Right lobe of liver (tissue), 6 donors: Measurements from ENCODE around the gene MAGEF1. TPM values are rescaled to one million over a fixed set of nuclear protein-coding genes. Genes with fewer than 3 reads are reported as not detected.

ENCODE experiments used
- ATAC-seq, 4 donors: fragments of 200-7000 bp; cut with Tn5 transposase; one replicate each; pipeline ENCODE4 v1.9.1; 2020; ENCODE audit warnings: mild to moderate bottlenecking in 4 of 4, moderate library complexity in 4 of 4
- DNase-seq, 3 donors: peaks; one replicate each; pipeline ENCODE4 v3.0.0-alpha.2; 2020
- H3K27ac ChIP-seq, 3 donors: fragments of 200-600 bp; one replicate each; pipeline ENCODE4 v1.8.0; 2022
- H3K27me3 ChIP-seq, 2 donors: fragments of 200-600 bp; one replicate each; pipeline ENCODE4 v1.8.0; 2022
- H3K36me3 ChIP-seq, 4 donors: fragments of 200-600 bp; sonication (generic) in 1 of 4; one replicate each; pipeline versions ENCODE4 v1.5.1 to v1.8.0; 2017 to 2022; ENCODE audit warnings: control low read depth in 1 of 4
- H3K4me1 ChIP-seq, 4 donors: fragments of 200-600 bp; sonication (generic) in 1 of 4; one replicate each; pipeline versions ENCODE4 v1.5.1 to v1.8.0; 2017 to 2022; ENCODE audit warnings: control low read depth in 1 of 4
- H3K4me3 ChIP-seq, 3 donors: fragments of 200-600 bp; one replicate each; pipeline ENCODE4 v1.8.0; 2022
- H3K9me3 ChIP-seq, 4 donors: fragments of 200-600 bp; sonication (generic) in 1 of 4; one replicate each; pipeline versions ENCODE4 v1.5.1 to v1.8.0; 2017 to 2022; ENCODE audit warnings: control low read depth in 1 of 4
- POLR2A ChIP-seq: fragments of 450-650 bp; IDR thresholded peaks from one replicate; pipeline ENCODE4 v1.6.1; 2017; ENCODE audit warnings: antibody characterized with exemption, mild to moderate bottlenecking
- WGBS: methylation state at CpG from one replicate; pipeline ENCODE4 v1.1.6; 2018; ENCODE audit warnings: low coverage, low lambda C conversion rate; ENCODE audit not compliant: insufficient coverage; ENCODE audit errors: missing lambda C conversion rate; 5-methylcytosine and 5-hydroxymethylcytosine counted together
- intact Hi-C, 2 donors: fragments of 100-400 bp; cut with DNase I; formaldehyde crosslinking; loops; one replicate each; pipeline versions ENCODE4 v1.11.2 to v1.14.1; 2022
- total RNA-seq, 6 experiments: library from RNA; depleted of rRNA in 2 of 6; stranded (reverse); fragments of >200 nt in 2 of 6; fragmentation: NEBNext Ultra II Directional in 3 of 6; extraction: Animal tissue kit (Norgen Biotek cat#: 25700) in 3 of 6; gene quantifications; one replicate each; pipeline versions ENCODE4 v1.1.0 to v1.2.4, GENCODE V29; 2016 to 2023
- TF ChIP-seq, protein P1 (sequence below), 4 donors: fragments of 200-600 bp in 3 of 4; fragments of 450-650 bp in 1 of 4; IDR thresholded peaks; one replicate each; pipeline versions ENCODE4 v1.5.1 to v1.8.0; 2016 to 2022; ENCODE audit warnings: antibody characterized with exemption in 4 of 4, mild to moderate bottlenecking in 2 of 4
- donor health status: DM: no; HTN: yes; CAD: no.
- donor health status: DM: no; HTN: no; CAD: no.
- donor health status: DM: no; HTN: no; CAD: no.
- donor health status: DM: no; HTN: yes; CAD: no.
- donor health status: DM: no; HTN: yes; CAD: no.

The MAGEF1 gene
- total RNA-seq, 6 experiments from 2014 or later: 8.2 to 17.1 (median 10.9) TPM

GRCh38 chr3:184679056-184679816 lies 32.6 kb downstream of the MAGEF1 start:
- no peak for ATAC-seq
- WGBS: 52% methylated on average over 11 of the region's 24 CpGs
- Histone ChIP-seq H3K36me3 (no peaks in the 10 kb centered on the region), H3K27me3 (no peaks in the 10 kb centered on the region), H3K4me1 (no peaks in the 10 kb centered on the region), H3K4me3 (no peak overlapping the region), H3K9me3 (no peaks in the 10 kb centered on the region), H3K27ac (no peak overlapping the region)
- DNase-seq: no peak
- intact Hi-C loops: no loop called here
- TF ChIP-seq POLR2A: no peak
- TF ChIP-seq, protein P1, sequence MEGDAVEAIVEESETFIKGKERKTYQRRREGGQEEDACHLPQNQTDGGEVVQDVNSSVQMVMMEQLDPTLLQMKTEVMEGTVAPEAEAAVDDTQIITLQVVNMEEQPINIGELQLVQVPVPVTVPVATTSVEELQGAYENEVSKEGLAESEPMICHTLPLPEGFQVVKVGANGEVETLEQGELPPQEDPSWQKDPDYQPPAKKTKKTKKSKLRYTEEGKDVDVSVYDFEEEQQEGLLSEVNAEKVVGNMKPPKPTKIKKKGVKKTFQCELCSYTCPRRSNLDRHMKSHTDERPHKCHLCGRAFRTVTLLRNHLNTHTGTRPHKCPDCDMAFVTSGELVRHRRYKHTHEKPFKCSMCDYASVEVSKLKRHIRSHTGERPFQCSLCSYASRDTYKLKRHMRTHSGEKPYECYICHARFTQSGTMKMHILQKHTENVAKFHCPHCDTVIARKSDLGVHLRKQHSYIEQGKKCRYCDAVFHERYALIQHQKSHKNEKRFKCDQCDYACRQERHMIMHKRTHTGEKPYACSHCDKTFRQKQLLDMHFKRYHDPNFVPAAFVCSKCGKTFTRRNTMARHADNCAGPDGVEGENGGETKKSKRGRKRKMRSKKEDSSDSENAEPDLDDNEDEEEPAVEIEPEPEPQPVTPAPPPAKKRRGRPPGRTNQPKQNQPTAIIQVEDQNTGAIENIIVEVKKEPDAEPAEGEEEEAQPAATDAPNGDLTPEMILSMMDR (IDR thresholded peaks at IDR 0.05): no peak

DNA sequence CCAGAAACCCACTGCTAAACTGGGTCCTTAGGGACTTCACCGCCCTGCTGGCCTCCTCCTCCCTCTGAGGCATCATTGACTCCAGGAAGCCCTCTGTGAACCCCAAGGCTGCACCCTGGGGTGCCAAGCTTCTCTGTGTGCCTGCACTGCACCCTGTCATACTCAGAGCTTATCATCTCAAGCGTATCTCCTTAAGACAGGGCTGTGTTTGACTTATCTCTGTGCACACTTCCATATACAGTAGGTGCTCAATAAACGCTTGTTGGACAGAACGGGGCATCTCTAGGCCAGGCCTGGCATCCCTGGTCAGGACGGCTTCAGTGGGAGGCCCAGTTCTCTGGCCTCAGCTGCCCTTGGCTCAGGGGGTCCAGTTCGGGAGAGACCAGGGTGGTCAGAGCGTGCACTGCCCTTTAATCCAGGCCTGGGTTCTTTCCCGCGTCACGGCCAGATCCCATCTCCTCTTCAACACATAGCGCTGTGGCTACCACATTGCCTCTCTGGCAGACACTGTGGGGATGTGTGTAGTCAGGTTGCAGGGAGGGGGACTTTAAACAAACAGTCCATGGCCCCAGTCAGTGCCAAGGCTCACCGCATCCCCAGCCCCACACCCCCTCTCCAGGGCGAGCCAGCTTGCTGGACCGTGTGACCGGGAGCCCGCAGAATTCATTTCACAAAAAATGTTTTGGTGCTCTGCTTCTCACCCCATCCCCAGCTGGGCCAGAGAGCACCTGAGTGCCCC lies 33.4 kb downstream of the MAGEF1 start:
- Histone ChIP-seq H3K36me3 (no peaks in the 10 kb centered on the region), H3K4me3 (no peak overlapping the region), H3K9me3 (no peaks in the 10 kb centered on the region), H3K4me1 (no peaks in the 10 kb centered on the region), H3K27me3 (no peaks in the 10 kb centered on the region), H3K27ac (no peak overlapping the region)
- TF ChIP-seq, protein P1 (IDR thresholded peaks at IDR 0.05): no peak
- no peak for TF ChIP-seq POLR2A
- WGBS: 72% methylated on average over 4 of the region's 16 CpGs
- no peak for DNase-seq
- intact Hi-C loops: no loop called here
- ATAC-seq: no peak

- H3K27me3 ChIP-seq: no peaks in the 10 kb centered on the region
- intact Hi-C loops: no loop called here
- ATAC-seq: no peak
These were observed 34.2 kb downstream of the MAGEF1 start for GRCh38 chr3:184677344-184678316.

DNA sequence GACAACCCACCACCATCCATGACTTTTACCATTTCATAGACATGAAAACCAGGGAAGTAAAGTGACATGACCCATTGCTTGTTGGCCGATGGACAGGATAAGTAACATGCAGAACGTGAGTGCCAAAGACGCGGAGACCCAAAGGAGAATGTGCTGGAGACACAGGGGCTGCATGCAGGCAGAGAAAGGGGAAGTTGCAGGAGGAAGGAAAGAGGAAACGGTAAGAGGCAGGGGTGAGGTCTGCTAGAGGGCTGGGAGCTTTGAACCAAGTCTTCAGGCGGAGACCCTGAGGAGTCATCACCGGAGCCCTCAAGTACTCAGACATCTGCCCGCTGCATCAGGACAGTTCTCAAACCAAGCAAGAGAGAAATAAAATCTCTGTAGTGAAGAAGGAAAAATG lies 34.9 kb downstream of the MAGEF1 start:
- TF ChIP-seq, protein P1 (IDR thresholded peaks at IDR 0.05): no peak
- no peak for TF ChIP-seq POLR2A
- peak; percentile 32 to 52 (median 38) for ATAC-seq

More at GRCh38 chr3:184677344-184678316, 34.2 kb downstream of the MAGEF1 start:
- H3K27ac ChIP-seq: no peak overlapping the region
- DNase-seq: no peak
- no peaks in the 10 kb centered on the region for H3K9me3 ChIP-seq
- no peak overlapping the region for H3K4me3 ChIP-seq
- H3K36me3 ChIP-seq: no peaks in the 10 kb centered on the region
- TF ChIP-seq POLR2A: no peak
- TF ChIP-seq, protein P1 (IDR thresholded peaks at IDR 0.05): no peak
- WGBS: 81% methylated on average over 6 of the region's 17 CpGs
- no peaks in the 10 kb centered on the region for H3K4me1 ChIP-seq

More for the DNA sequence above, 34.9 kb downstream of the MAGEF1 start:
- Histone ChIP-seq H3K27me3 (no peaks in the 10 kb centered on the region), H3K4me3 (no peak overlapping the region), H3K4me1 (no peaks in the 10 kb centered on the region), H3K36me3 (no peaks in the 10 kb centered on the region), H3K9me3 (no peaks in the 10 kb centered on the region), H3K27ac (no peak overlapping the region)
- no peak for DNase-seq
- intact Hi-C loops: no loop called here
- WGBS: 46% methylated on average over 8 of the region's 8 CpGs
